CD4-positive, alpha-beta T cell (primary cell): ENCODE results near the gene ARMC7. TPM values are rescaled to one million over a fixed set of nuclear protein-coding genes. Genes with fewer than 3 reads are reported as not detected.
"Not testable (repeated sequence)": the region's sequence is repeated elsewhere in the genome, so short reads cannot be mapped to it uniquely, and the experiment has no call there.

Experiments
- ATAC-seq: fragments of 200-7000 bp; cut with Tn5 transposase; one replicate; pipeline ENCODE4 v1.10.0; 2022; ENCODE audit warnings: mild to moderate bottlenecking; ENCODE audit not compliant: poor library complexity
- CTCF ChIA-PET: fragments of 350-600 bp; sonication (Branson Sonifier 250); formaldehyde crosslinking; loops from one replicate; lab custom pipeline; 2021; ENCODE audit warnings: antibody characterized with exemption, inconsistent platforms; lab: Charles Lee
- POLR2A ChIA-PET: fragments of 350-600 bp; sonication (Branson Sonifier 250); formaldehyde crosslinking; loops from one replicate; lab custom pipeline; 2021; ENCODE audit warnings: antibody characterized with exemption, inconsistent platforms; lab: Charles Lee
- DNase-seq, 14 experiments: peaks; one replicate each; pipeline ENCODE4 v3.0.0-alpha.2; 2013 to 2020; ENCODE audit warnings: mixed read lengths in 2 of 14
- H3K27ac ChIP-seq, 2 donors: one replicate each; pipeline versions ENCODE4 v1.5.1 to v1.7.0; 2013; ENCODE audit warnings: low read length in 2 of 2, low read depth in 1 of 2, mild to moderate bottlenecking in 1 of 2
- H3K27me3 ChIP-seq, 2 experiments: 1 replicate in 1 of 2; 2 replicates in 1 of 2; pipeline versions ENCODE4 v1.6.1 to v1.7.0; 2013; ENCODE audit warnings: low read length in 2 of 2, control low read depth in 1 of 2, mild to moderate bottlenecking in 1 of 2, moderate library complexity in 1 of 2; ENCODE audit not compliant: insufficient read depth in 2 of 2, control insufficient read depth in 1 of 2
- H3K36me3 ChIP-seq: one replicate; pipeline ENCODE4 v1.6.1; 2013; ENCODE audit warnings: low read length, control low read depth; ENCODE audit not compliant: insufficient read depth
- H3K4me1 ChIP-seq: one replicate; pipeline ENCODE4 v1.6.1; 2013; ENCODE audit warnings: low read length, control low read depth; ENCODE audit not compliant: insufficient read depth
- H3K4me3 ChIP-seq: one replicate; pipeline ENCODE4 v1.5.1; 2013; ENCODE audit warnings: mild to moderate bottlenecking, low read length, moderate library complexity
- H3K9me3 ChIP-seq, 2 experiments: 1 replicate in 1 of 2; 2 replicates in 1 of 2; pipeline versions ENCODE4 v1.6.1 to v1.7.0; 2013; ENCODE audit warnings: low read length in 2 of 2, mild to moderate bottlenecking in 2 of 2, control low read depth in 1 of 2, moderate library complexity in 1 of 2; ENCODE audit not compliant: control insufficient read depth in 1 of 2, insufficient read depth in 1 of 2
- H3K27ac Mint-ChIP-seq: one replicate; pipeline ENCODE4 v1.8.0; 2020; ENCODE audit warnings: mixed read lengths
- H3K27me3 Mint-ChIP-seq: one replicate; pipeline ENCODE4 v1.8.0; 2021; ENCODE audit warnings: mixed read lengths
- H3K36me3 Mint-ChIP-seq: one replicate; pipeline ENCODE4 v1.8.0; 2021; ENCODE audit warnings: low read depth, mixed read lengths
- H3K4me1 Mint-ChIP-seq: one replicate; pipeline ENCODE4 v1.8.0; 2021; ENCODE audit warnings: low read depth, mixed read lengths
- H3K4me3 Mint-ChIP-seq: one replicate; pipeline ENCODE4 v1.8.0; 2020; ENCODE audit warnings: mild to moderate bottlenecking, mixed read lengths
- H3K9me3 Mint-ChIP-seq: one replicate; pipeline ENCODE4 v1.8.0; 2020; ENCODE audit warnings: mixed read lengths
- CTCF ChIP-seq: fragments of 200-600 bp; IDR thresholded peaks from one replicate; pipeline ENCODE4 v1.8.0; 2022; ENCODE audit warnings: antibody characterized with exemption, mild to moderate bottlenecking
- intact Hi-C, 2 experiments: fragments of 100-400 bp; cut with DNase I in 1 of 2; cut with micrococcal nuclease in 1 of 2; formaldehyde crosslinking; loops; one replicate each; pipeline versions ENCODE4 v1.15.1 to v1.9.0; 2023 to 2025; cut with DNase I, micrococcal nuclease
- total RNA-seq, 174 experiments: library from RNA in 2 of 174; stranded (reverse) in 2 of 174; gene quantifications; one replicate each; pipeline ENCODE4 v1.2.3 and lab custom pipeline; 2021 to 2026

Gene ARMC7
- total RNA-seq, 2 experiments from 2014 or later: 4.1 to 4.8 TPM

GRCh38 chr17:75126954-75127353, 17.2 kb downstream of the ARMC7 start:
- Mint-ChIP-seq H3K27ac (no peak overlapping the region), H3K9me3 (no peaks in the 10 kb centered on the region), H3K36me3 (peaks cover 10% of the 10 kb centered on the region), H3K4me1 (peaks cover 32% of the 10 kb centered on the region), H3K27me3 (no peaks in the 10 kb centered on the region), H3K4me3 (no peak overlapping the region)
- H3K4me3 ChIP-seq: no peak overlapping the region
- H3K27me3 ChIP-seq: no peaks in the 10 kb centered on the region
- CTCF ChIA-PET: interaction anchor here (0.6 to 0.8 kb wide), 2 partner anchors 24 to 86 kb away, joined by 3 read pairs; no protein-coding TSS in a partner anchor
- peaks cover 45% of the 10 kb centered on the region for H3K4me1 ChIP-seq
- peaks cover 16% of the 10 kb centered on the region for H3K36me3 ChIP-seq
- POLR2A ChIA-PET: interaction anchor here (0.6 to 0.9 kb wide), 4 partner anchors 13 to 267 kb away, joined by 3 to 5 read pairs (median 3); no protein-coding TSS in a partner anchor
- TF ChIP-seq CTCF: no peak
- H3K9me3 ChIP-seq: no peaks in the 10 kb centered on the region
- DNase-seq: no peak
- ATAC-seq: no peak
- H3K27ac ChIP-seq: no peak overlapping the region
- intact Hi-C loops: no loop called here

DNA sequence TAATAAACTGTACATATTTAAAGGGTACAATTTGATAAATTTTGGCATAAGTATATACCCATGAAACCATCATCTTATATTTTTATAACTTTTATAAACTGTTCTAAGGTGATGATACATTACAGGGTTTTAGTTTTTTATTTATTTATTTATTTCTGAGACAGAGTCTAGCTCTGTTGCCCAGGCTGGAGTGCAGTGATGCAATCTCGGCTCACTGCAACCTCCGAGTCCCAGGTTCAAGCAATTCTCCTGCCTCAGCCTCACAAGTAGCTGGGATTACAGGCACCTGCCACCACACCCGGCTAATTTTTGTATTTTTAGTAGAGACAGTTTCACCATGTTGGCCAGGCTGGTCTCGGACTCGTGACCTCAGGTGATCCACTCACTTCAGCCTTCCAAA, 18.2 kb downstream of the ARMC7 start:
- DNase-seq, H3K27ac ChIP-seq, H3K27ac Mint-ChIP-seq, H3K4me3 ChIP-seq, H3K9me3 ChIP-seq, H3K27me3 ChIP-seq, ATAC-seq, H3K9me3 Mint-ChIP-seq, intact Hi-C loops, H3K27me3 Mint-ChIP-seq, POLR2A ChIA-PET: not testable (repeated sequence)
- CTCF ChIA-PET: interaction anchor here (0.6 to 7.4 kb wide), 2 partner anchors 12 to 119 kb away, joined by 3 to 97 read pairs; no protein-coding TSS in a partner anchor
- peaks cover 16% of the 10 kb centered on the region for H3K36me3 ChIP-seq
- Mint-ChIP-seq H3K4me3 (peak overlapping the region; percentile 56), H3K4me1 (peaks cover 32% of the 10 kb centered on the region), H3K36me3 (peaks cover 10% of the 10 kb centered on the region)
- peaks cover 50% of the 10 kb centered on the region for H3K4me1 ChIP-seq

DNA sequence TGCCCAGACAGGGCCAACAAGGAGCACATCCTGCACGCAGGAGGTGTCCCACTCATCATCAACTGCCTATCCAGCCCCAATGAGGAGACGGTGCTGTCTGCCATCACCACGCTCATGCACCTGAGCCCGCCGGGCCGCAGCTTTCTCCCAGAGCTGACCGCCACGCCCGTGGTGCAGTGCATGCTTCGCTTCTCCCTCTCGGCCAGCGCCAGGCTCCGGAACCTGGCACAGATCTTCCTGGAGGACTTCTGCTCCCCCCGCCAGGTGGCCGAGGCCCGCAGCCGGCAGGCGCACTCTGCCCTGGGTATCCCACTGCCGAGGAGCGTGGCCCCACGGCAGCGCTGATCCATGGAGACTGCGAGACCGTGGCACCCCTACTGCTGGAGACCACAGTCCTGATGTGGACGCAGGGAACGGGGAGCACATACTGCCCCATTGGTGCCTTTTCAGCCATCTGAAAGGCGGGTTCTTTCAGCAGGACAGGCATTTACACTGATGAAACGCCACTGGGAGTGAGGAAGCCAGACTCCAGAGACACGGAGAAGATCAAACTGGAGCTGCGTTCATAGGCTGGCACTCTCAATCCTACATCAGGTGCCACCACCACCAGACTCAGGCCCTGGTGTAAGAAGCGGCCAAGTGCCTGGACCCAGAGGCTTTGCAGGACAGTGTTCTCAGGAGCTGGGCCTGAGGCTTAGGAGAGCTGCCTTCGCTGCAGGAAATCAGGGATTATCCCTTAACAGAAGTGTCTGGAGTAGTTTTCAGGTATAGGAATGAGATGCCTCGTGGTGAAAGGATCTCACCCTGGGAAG, 19.1 kb downstream of the ARMC7 start:
- no peak for TF ChIP-seq CTCF
- ChIA-PET CTCF (interaction anchor here (7.4 kb wide), 1 partner anchor 13 kb away, joined by 97 read pairs; no protein-coding TSS in a partner anchor), POLR2A (interaction anchor here (0.7 kb wide), 1 partner anchor 15 kb away, joined by 4 read pairs; no protein-coding TSS in a partner anchor)
- Histone ChIP-seq H3K4me1 (peaks cover 44% of the 10 kb centered on the region), H3K27ac (no peak overlapping the region), H3K36me3 (peaks cover 16% of the 10 kb centered on the region), H3K27me3 (no peaks in the 10 kb centered on the region), H3K9me3 (no peaks in the 10 kb centered on the region), H3K4me3 (no peak overlapping the region)
- Mint-ChIP-seq H3K4me3 (peak overlapping the region; percentile 71), H3K9me3 (no peaks in the 10 kb centered on the region), H3K4me1 (peaks cover 30% of the 10 kb centered on the region), H3K27ac (no peak overlapping the region), H3K27me3 (no peaks in the 10 kb centered on the region), H3K36me3 (peaks cover 9% of the 10 kb centered on the region)
- intact Hi-C loops: no loop called here
- no peak for ATAC-seq
- no peak for DNase-seq
